ENCODE results near the gene ZNF630. TPM values are rescaled to one million over a fixed set of nuclear protein-coding genes. Genes with fewer than 3 reads are reported as not detected.
"Not testable (repeated sequence)": the region's sequence is repeated elsewhere in the genome, so short reads cannot be mapped to it uniquely, and the experiment has no call there.

ZNF630 gene
- total RNA-seq, 2 experiments from 2014 or later: 1.2 to 1.9 TPM

DNA sequence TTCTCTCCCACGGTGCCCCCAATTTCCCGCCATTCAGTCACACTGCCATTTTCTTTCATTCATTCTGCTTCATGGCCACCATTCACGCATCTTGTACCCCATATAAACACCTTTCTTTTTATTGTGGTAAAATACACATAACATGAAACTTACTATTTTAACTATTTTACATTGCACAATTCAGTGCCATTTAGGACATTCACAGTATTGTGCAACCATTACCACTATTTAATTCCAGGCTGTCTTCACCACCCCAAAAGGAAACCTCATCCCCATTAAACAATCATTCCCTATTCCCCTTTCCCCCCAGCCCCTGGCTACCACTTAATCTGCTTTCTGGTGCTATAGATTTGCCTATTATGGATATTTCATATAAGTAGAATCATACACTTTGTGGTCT lies 48.7 kb downstream of the ZNF630 start:
- intact Hi-C loops (cut with DNase I, micrococcal nuclease): loop anchor here (5.0 to 10.0 kb wide), 5 partner anchors 368 to 830 kb away; partner anchors contain the start of genes ELK1 (in 2 of the 2), UBA1 (in 2 of the 2) and UXT (in 2 of the 2)
- H3K4me3 ChIP-seq (ENCODE audit: low read length): no peak overlapping the region
- H3K9me3 ChIP-seq (ENCODE audit: control insufficient read depth in 1 of 2, insufficient read depth in 1 of 2, low read length in 2 of 2): no peaks in the 10 kb centered on the region
- Mint-ChIP-seq H3K4me3 (peak overlapping the region; percentile 84), H3K9me3 (no peaks in the 10 kb centered on the region), H3K27ac (peak overlapping the region; percentile 73), H3K27me3 (no peaks in the 10 kb centered on the region), H3K36me3 (ENCODE audit: low read depth) (peaks cover 7% of the 10 kb centered on the region), H3K4me1 (ENCODE audit: low read depth) (peaks cover 26% of the 10 kb centered on the region)
- POLR2A ChIA-PET: no interaction called here
- no peak for ATAC-seq (ENCODE audit: poor library complexity)
- no peaks in the 10 kb centered on the region for H3K27me3 ChIP-seq (ENCODE audit: control insufficient read depth in 1 of 2, insufficient read depth in 2 of 2, low read length in 2 of 2)
- H3K36me3 ChIP-seq (ENCODE audit: insufficient read depth, low read length): no peaks in the 10 kb centered on the region
- peaks cover 15% of the 10 kb centered on the region for H3K4me1 ChIP-seq (ENCODE audit: insufficient read depth, low read length)
- CTCF ChIA-PET: no interaction called here
- no peak overlapping the region for H3K27ac ChIP-seq (ENCODE audit: low read depth in 1 of 2, low read length in 2 of 2)
- TF ChIP-seq, protein P1, sequence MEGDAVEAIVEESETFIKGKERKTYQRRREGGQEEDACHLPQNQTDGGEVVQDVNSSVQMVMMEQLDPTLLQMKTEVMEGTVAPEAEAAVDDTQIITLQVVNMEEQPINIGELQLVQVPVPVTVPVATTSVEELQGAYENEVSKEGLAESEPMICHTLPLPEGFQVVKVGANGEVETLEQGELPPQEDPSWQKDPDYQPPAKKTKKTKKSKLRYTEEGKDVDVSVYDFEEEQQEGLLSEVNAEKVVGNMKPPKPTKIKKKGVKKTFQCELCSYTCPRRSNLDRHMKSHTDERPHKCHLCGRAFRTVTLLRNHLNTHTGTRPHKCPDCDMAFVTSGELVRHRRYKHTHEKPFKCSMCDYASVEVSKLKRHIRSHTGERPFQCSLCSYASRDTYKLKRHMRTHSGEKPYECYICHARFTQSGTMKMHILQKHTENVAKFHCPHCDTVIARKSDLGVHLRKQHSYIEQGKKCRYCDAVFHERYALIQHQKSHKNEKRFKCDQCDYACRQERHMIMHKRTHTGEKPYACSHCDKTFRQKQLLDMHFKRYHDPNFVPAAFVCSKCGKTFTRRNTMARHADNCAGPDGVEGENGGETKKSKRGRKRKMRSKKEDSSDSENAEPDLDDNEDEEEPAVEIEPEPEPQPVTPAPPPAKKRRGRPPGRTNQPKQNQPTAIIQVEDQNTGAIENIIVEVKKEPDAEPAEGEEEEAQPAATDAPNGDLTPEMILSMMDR (IDR thresholded peaks at IDR 0.05): no peak
- no peak for DNase-seq

GRCh38 chrX:48022100-48022499 lies 49.3 kb downstream of the ZNF630 start:
- Histone ChIP-seq H3K27ac (ENCODE audit: low read depth in 1 of 2, low read length in 2 of 2) (no peak overlapping the region), H3K4me1 (ENCODE audit: insufficient read depth, low read length) (peaks cover 15% of the 10 kb centered on the region), H3K4me3 (ENCODE audit: low read length) (no peak overlapping the region), H3K36me3 (ENCODE audit: insufficient read depth, low read length) (no peaks in the 10 kb centered on the region), H3K9me3 (ENCODE audit: control insufficient read depth in 1 of 2, insufficient read depth in 1 of 2, low read length in 2 of 2) (no peaks in the 10 kb centered on the region), H3K27me3 (ENCODE audit: control insufficient read depth in 1 of 2, insufficient read depth in 2 of 2, low read length in 2 of 2) (no peaks in the 10 kb centered on the region)
- Mint-ChIP-seq H3K9me3 (no peaks in the 10 kb centered on the region), H3K27me3 (no peaks in the 10 kb centered on the region), H3K36me3 (ENCODE audit: low read depth) (peaks cover 7% of the 10 kb centered on the region), H3K4me3 (peak overlapping the region; percentile 96), H3K4me1 (ENCODE audit: low read depth) (peaks cover 26% of the 10 kb centered on the region), H3K27ac (peak overlapping the region; percentile 99)
- no peak for DNase-seq
- no peak for ATAC-seq (ENCODE audit: poor library complexity)
- POLR2A ChIA-PET: interaction anchor here (1.9 kb wide), 1 partner anchor 186 kb away, joined by 9 read pairs; no protein-coding TSS in a partner anchor
- TF ChIP-seq, protein P1 (IDR thresholded peaks at IDR 0.05): no peak
- CTCF ChIA-PET: no interaction called here
- intact Hi-C loops (cut with DNase I, micrococcal nuclease): loop anchor here (5.0 to 10.0 kb wide), 5 partner anchors 367 to 830 kb away; partner anchors contain the start of genes ELK1 (in 2 of the 2), UBA1 (in 2 of the 2) and UXT (in 2 of the 2)

DNA sequence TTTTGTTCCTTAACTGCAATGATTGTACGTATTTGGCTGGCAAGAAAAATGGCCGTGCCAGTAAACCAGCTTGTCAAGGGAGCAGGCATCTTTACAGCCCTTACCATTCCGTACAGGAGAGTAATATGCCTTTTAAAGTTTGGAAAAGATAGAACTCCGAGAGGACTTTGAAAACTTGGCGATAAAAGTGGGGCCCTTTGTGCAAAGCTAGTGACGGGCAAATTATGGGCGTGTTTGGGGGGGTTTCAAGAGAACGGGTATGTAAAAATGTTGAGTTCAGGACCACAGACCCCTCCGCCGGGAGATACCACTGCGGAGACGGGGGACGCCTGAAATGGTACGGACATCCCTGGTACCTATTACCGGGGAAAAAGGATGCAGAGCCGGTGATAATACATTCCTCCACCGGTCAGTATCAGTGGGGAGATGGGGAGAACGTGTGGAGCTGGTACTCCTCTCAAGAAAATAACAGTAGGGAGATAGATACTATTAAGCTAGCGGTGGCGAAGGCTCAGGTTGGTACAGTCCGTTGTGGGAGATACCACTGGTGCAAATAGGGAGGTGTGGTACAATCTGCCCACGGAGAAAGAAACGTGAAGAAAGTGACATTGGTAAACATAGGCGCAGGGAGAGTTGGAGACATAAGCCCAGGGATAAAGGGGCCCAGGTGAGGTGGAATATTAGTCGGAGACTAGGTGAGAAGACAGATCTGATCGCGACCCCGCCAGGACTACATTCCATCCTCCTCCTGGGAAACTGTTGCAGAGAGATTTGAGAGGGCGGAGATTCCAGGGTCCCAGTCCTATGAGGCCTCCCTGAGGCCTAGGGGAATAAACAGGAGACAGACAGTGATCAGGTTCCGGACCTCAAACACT lies 50.2 kb downstream of the ZNF630 start:
- peak overlapping the region; percentile 87 to 90 for H3K27ac ChIP-seq (ENCODE audit: low read depth in 1 of 2, low read length in 2 of 2)
- Mint-ChIP-seq H3K36me3 (ENCODE audit: low read depth) (peaks cover 7% of the 10 kb centered on the region), H3K4me3 (peak overlapping the region; percentile 96), H3K4me1 (ENCODE audit: low read depth) (peaks cover 20% of the 10 kb centered on the region), H3K27me3 (no peaks in the 10 kb centered on the region), H3K9me3 (no peaks in the 10 kb centered on the region), H3K27ac (peak overlapping the region; percentile 99)
- intact Hi-C loops (cut with DNase I, micrococcal nuclease): loop anchor here (5.0 to 10.0 kb wide), 5 partner anchors 366 to 829 kb away; partner anchors contain the start of genes ELK1 (in 2 of the 2), UBA1 (in 2 of the 2) and UXT (in 2 of the 2)
- H3K36me3 ChIP-seq (ENCODE audit: insufficient read depth, low read length): no peaks in the 10 kb centered on the region
- H3K27me3 ChIP-seq (ENCODE audit: control insufficient read depth in 1 of 2, insufficient read depth in 2 of 2, low read length in 2 of 2): no peaks in the 10 kb centered on the region
- ATAC-seq (ENCODE audit: poor library complexity) (peak; percentile 65), DNase-seq (peak; percentile 61 to 87 (median 76))
- ChIA-PET CTCF (interaction anchor here (0.6 kb wide), 1 partner anchor 22 kb away, joined by 3 read pairs; no protein-coding TSS in a partner anchor), POLR2A (interaction anchor here (0.6 to 1.9 kb wide), 15 partner anchors 19 to 1251 kb away, joined by 3 to 9 read pairs (median 3); partner anchors contain the start of genes HDAC6, TBC1D25, WDR45 and ZNF630)
- H3K4me1 ChIP-seq (ENCODE audit: insufficient read depth, low read length): peaks cover 11% of the 10 kb centered on the region
- peak overlapping the region; percentile 77 for H3K4me3 ChIP-seq (ENCODE audit: low read length)
- TF ChIP-seq, protein P1 (IDR thresholded peaks at IDR 0.05): no peak
- H3K9me3 ChIP-seq (ENCODE audit: control insufficient read depth in 1 of 2, insufficient read depth in 1 of 2, low read length in 2 of 2): no peaks in the 10 kb centered on the region

DNA sequence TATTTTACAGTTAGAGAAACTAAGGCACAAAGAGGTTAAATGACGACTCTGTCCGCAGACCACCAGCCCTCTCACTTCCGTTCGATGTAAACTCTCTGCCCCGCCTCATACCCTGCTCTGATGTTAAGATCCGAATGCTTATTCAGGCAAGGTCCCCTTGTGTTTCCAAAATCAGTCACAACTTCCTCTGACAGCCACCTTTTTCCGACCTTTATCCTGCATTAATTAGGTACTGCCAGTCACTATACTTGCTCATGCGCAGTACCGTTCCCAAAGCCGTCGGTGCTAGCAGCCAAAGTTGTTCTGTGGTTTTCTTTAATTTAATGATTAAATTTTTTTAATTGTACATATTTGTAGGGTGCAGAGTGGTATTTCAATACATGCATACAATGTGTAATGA lies 51.0 kb downstream of the ZNF630 start:
- peak overlapping the region; percentile 77 for H3K4me3 ChIP-seq (ENCODE audit: low read length)
- H3K36me3 Mint-ChIP-seq (ENCODE audit: low read depth); H3K27me3 Mint-ChIP-seq; CTCF ChIA-PET; H3K4me1 ChIP-seq (ENCODE audit: insufficient read depth, low read length); H3K27me3 ChIP-seq (ENCODE audit: control insufficient read depth in 1 of 2, insufficient read depth in 2 of 2, low read length in 2 of 2); H3K9me3 Mint-ChIP-seq; H3K36me3 ChIP-seq (ENCODE audit: insufficient read depth, low read length); H3K9me3 ChIP-seq (ENCODE audit: control insufficient read depth in 1 of 2, insufficient read depth in 1 of 2, low read length in 2 of 2): not testable (repeated sequence)
- intact Hi-C loops (cut with DNase I, micrococcal nuclease): loop anchor here (5.0 to 10.0 kb wide), 5 partner anchors 366 to 828 kb away; partner anchors contain the start of genes ELK1 (in 2 of the 2), UBA1 (in 2 of the 2) and UXT (in 2 of the 2)
- POLR2A ChIA-PET: interaction anchor here (0.6 to 1.9 kb wide), 10 partner anchors 34 to 1059 kb away, joined by 3 to 9 read pairs (median 3); partner anchors contain the start of genes TBC1D25, WDR45 and ZNF630
- DNase-seq (peak in 5 of 14 experiments; percentile 12 to 60 (median 37)), ATAC-seq (ENCODE audit: poor library complexity) (peak; percentile 35)
- H3K27ac Mint-ChIP-seq: peak overlapping the region; percentile 99
- H3K27ac ChIP-seq (ENCODE audit: low read depth in 1 of 2, low read length in 2 of 2): peak overlapping the region in 1 of 2 donors; percentile 87
- peaks cover 15% of the 10 kb centered on the region for H3K4me1 Mint-ChIP-seq (ENCODE audit: low read depth)
- H3K4me3 Mint-ChIP-seq: peak overlapping the region; percentile 96
